HEK293T (cell line): ENCODE results near the gene ITIH2.
A peak's percentile ranks its signal among the peaks of the same experiment; 100 is the strongest.

Source experiments
- CTCF ChIA-PET: fragments of 350-600 bp; formaldehyde crosslinking; extraction: SDS; loops from one replicate; lab custom pipeline; 2021; ENCODE audit warnings: antibody characterized with exemption, inconsistent platforms; lab: Yijun Ruan, JAX
- POLR2A ChIA-PET: fragments of 350-600 bp; formaldehyde crosslinking; extraction: SDS; loops from one replicate; lab custom pipeline; 2020; ENCODE audit warnings: antibody characterized with exemption, inconsistent platforms; lab: Yijun Ruan, JAX
- DNase-seq: peaks from one replicate; pipeline ENCODE4 v3.0.0; 2012; ENCODE audit warnings: mixed read lengths; ENCODE audit errors: extremely low spot score
- ARNT ChIP-seq: fragments of 450-650 bp; IDR thresholded peaks from 2 replicates; pipeline ENCODE4 v1.6.1; 2017; ENCODE audit warnings: mild to moderate bottlenecking
- BHLHE40 ChIP-seq: fragments of 450-650 bp; IDR thresholded peaks from 2 replicates; pipeline ENCODE4 v1.6.1; 2016; ENCODE audit warnings: mild to moderate bottlenecking, moderate library complexity, borderline replicate concordance
- CTBP1 ChIP-seq: fragments of 450-650 bp; IDR thresholded peaks from 2 replicates; pipeline ENCODE4 v1.6.1; 2016; ENCODE audit warnings: borderline replicate concordance
- ELF4 ChIP-seq: fragments of 450-650 bp; IDR thresholded peaks from 2 replicates; pipeline ENCODE4 v1.6.1; 2017; ENCODE audit warnings: antibody characterized with exemption
- FOXA1 ChIP-seq: fragments of 450-650 bp; IDR thresholded peaks from 2 replicates; pipeline ENCODE4 v1.6.1; 2016; ENCODE audit warnings: mild to moderate bottlenecking
- FOXK2 ChIP-seq: fragments of 450-650 bp; IDR thresholded peaks from 2 replicates; pipeline ENCODE4 v1.6.1; 2016; ENCODE audit warnings: mild to moderate bottlenecking
- FOXM1 ChIP-seq: fragments of 450-650 bp; IDR thresholded peaks from 2 replicates; pipeline ENCODE4 v1.6.1; 2017; ENCODE audit warnings: mild to moderate bottlenecking, borderline replicate concordance
- HDGF ChIP-seq: fragments of 450-650 bp; IDR thresholded peaks from 2 replicates; pipeline ENCODE4 v1.6.1; 2017; ENCODE audit warnings: antibody characterized with exemption, borderline replicate concordance
- L3MBTL2 ChIP-seq: fragments of 450-650 bp; conservative IDR thresholded peaks from 2 replicates; pipeline ENCODE4 v1.6.1; 2016; ENCODE audit warnings: mild to moderate bottlenecking
- LEF1 ChIP-seq: fragments of 450-650 bp; IDR thresholded peaks from 2 replicates; pipeline ENCODE4 v1.6.1; 2017; ENCODE audit warnings: mild to moderate bottlenecking, borderline replicate concordance
- NFRKB ChIP-seq: fragments of 450-650 bp; IDR thresholded peaks from 2 replicates; pipeline ENCODE4 v1.6.1; 2016; ENCODE audit warnings: mild to moderate bottlenecking, moderate library complexity
- SP1 ChIP-seq: fragments of 450-650 bp; IDR thresholded peaks from 2 replicates; pipeline ENCODE4 v1.6.1; 2017
- SUZ12 ChIP-seq: fragments of 450-650 bp; IDR thresholded peaks from 2 replicates; pipeline ENCODE4 v1.6.1; 2016; ENCODE audit warnings: mild to moderate bottlenecking
- TARDBP ChIP-seq: fragments of 450-650 bp; IDR thresholded peaks from 2 replicates; pipeline ENCODE4 v1.6.1; 2016
- ZNF384 ChIP-seq: fragments of 450-650 bp; IDR thresholded peaks from 2 replicates; pipeline ENCODE4 v1.6.1; 2016
- TF ChIP-seq, protein P1 (sequence below): fragments of 450-650 bp; IDR thresholded peaks from 2 replicates; pipeline ENCODE4 v1.6.1; 2016

Gene ITIH2

GRCh38 chr10:7666253-7667023 lies 36.7 kb upstream of the ITIH2 start, which contains the start of gene ITIH5:
Gene ITIH5, minus strand, starts transcription at chr10:7666966. Its CDS starts 74 bp downstream, at chr10:7666892.
- TF ChIP-seq BHLHE40 (no peak), ARNT (no peak), FOXK2 (no peak), LEF1 (no peak), SP1 (no peak), L3MBTL2 (no peak), FOXM1 (no peak), FOXA1 (no peak), NFRKB (no peak), ZNF384 (no peak), ELF4 (no peak), SUZ12 (no peak), CTBP1 (no peak)
- TF ChIP-seq, protein P1, sequence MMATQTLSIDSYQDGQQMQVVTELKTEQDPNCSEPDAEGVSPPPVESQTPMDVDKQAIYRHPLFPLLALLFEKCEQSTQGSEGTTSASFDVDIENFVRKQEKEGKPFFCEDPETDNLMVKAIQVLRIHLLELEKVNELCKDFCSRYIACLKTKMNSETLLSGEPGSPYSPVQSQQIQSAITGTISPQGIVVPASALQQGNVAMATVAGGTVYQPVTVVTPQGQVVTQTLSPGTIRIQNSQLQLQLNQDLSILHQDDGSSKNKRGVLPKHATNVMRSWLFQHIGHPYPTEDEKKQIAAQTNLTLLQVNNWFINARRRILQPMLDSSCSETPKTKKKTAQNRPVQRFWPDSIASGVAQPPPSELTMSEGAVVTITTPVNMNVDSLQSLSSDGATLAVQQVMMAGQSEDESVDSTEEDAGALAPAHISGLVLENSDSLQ, result no peak
- ChIA-PET CTCF (interaction anchor here (1.3 to 2.4 kb wide), 2 partner anchors 21 to 141 kb away, joined by 5 to 7 read pairs; no protein-coding TSS in a partner anchor), POLR2A (no interaction called here)
- peak; percentile 36 for DNase-seq

DNA sequence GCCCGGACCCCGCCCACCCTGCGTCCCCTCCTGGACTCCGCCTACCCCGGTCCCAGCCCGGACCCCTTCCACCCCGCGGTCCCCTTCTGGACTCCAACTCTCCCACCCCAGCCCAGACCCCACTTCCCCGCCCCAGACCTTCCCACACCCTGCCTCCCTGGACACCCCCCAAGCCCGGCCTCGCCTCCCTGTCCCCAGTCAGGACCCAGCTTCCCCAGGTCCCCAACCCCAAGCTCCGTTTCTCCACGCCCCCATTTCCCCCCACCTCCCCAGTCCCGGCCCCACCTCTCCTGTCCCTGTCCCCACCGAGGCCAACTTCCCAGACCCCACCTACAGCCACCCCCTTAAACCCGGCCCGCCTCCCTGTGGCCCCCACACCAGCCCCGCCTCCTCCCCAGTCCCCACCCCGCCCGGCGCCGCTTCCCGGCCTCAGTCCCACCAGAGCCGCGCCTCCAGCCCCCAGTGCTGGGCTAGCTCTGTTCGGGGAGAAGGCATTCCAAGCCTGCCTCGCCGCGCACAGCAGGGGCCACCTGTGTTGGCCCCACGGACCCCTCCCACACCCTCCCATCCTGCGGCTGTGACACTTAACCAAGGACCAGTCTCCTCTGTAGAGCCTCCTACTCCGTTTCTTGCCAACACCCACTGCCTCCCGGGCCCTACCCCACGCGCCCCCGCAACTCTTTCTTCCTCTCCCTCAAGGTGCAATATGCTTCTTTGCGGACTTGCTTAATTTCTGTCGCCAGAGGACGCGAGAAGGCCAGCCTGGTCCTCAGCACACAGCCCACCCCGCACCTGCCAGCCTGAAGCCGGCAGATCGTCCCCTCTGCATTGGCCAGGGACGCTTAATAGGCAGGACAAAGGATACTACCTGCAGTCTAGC lies 35.6 kb upstream of the ITIH2 start:
- ChIA-PET POLR2A (no interaction called here), CTCF (interaction anchor here (2.4 kb wide), 1 partner anchor 19 kb away, joined by 7 read pairs; no protein-coding TSS in a partner anchor)
- DNase-seq, result no peak
- TF ChIP-seq TARDBP, result no peak
- TF ChIP-seq NFRKB, result no peak
- no peak for TF ChIP-seq CTBP1
- TF ChIP-seq L3MBTL2, result no peak
- no peak for TF ChIP-seq ARNT
- no peak for TF ChIP-seq ELF4
- no peak for TF ChIP-seq HDGF
- TF ChIP-seq FOXK2, result no peak
- TF ChIP-seq LEF1, result no peak
- TF ChIP-seq FOXA1, result no peak
- no peak for TF ChIP-seq SP1
- TF ChIP-seq BHLHE40, result no peak
- no peak for TF ChIP-seq ZNF384
- TF ChIP-seq, protein P1, result no peak
- no peak for TF ChIP-seq FOXM1
- no peak for TF ChIP-seq SUZ12

DNA sequence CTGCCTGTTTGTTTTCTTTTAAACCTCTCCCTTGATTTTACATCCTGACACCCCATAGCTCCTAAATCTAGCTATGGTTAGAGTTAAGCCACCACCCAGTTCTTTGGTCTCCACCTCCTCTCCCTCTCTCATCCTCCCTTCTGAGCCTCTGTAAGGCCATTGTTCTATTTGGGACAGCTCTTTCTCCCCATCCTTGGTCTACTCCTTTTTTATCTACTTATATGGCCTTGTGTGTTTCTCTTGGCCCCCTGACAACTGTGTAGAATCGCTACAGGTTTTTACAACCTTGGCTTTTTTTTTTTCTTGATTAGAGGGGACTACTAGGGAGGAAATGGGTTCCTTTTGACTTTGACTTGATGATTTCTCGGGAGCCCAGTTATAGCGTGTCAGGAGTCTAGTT lies 33.0 kb upstream of the ITIH2 start:
- TF ChIP-seq, protein P1, result no peak
- no peak for TF ChIP-seq HDGF
- TF ChIP-seq TARDBP, result no peak
- no peak for TF ChIP-seq ELF4
- no peak for TF ChIP-seq FOXK2
- no peak for TF ChIP-seq L3MBTL2
- no peak for TF ChIP-seq FOXM1
- no peak for TF ChIP-seq CTBP1
- TF ChIP-seq ZNF384, result no peak
- TF ChIP-seq LEF1, result no peak
- no peak for TF ChIP-seq ARNT
- TF ChIP-seq SUZ12, result no peak
- ChIA-PET POLR2A (no interaction called here), CTCF (interaction anchor here (0.6 kb wide), 1 partner anchor 86 kb away, joined by 3 read pairs; no protein-coding TSS in a partner anchor)
- no peak for DNase-seq

GRCh38 chr10:7672341-7673134 lies 30.6 kb upstream of the ITIH2 start:
- ChIA-PET POLR2A (no interaction called here), CTCF (interaction anchor here (1.4 kb wide), 1 partner anchor 14 kb away, joined by 4 read pairs; no protein-coding TSS in a partner anchor)
- no peak for TF ChIP-seq SP1
- TF ChIP-seq SUZ12, result no peak
- no peak for TF ChIP-seq ARNT
- no peak for TF ChIP-seq TARDBP
- TF ChIP-seq CTBP1, result no peak
- TF ChIP-seq NFRKB, result no peak
- no peak for TF ChIP-seq BHLHE40
- TF ChIP-seq LEF1, result no peak
- TF ChIP-seq, protein P1, result no peak
- TF ChIP-seq L3MBTL2, result no peak
- DNase-seq, result no peak
